NCI-H146 treated with DMSO at 0.1 percent for 48 hours (cell line): Measurements from ENCODE around the gene MAP2K3.

Experiments used
- DNase-seq: peaks from one replicate; lab custom pipeline; 2025; ENCODE audit not compliant: unreplicated experiment; lab: John Stamatoyannopoulos, UW

Gene MAP2K3

GRCh38 chr17:21284319-21285163 is at the start of gene MAP2K3:
Gene MAP2K3, plus strand, starts transcription at chr17:21284711. Its CDS starts 210 bp downstream, at chr17:21284921.
- peak; percentile 98 for DNase-seq

DNA sequence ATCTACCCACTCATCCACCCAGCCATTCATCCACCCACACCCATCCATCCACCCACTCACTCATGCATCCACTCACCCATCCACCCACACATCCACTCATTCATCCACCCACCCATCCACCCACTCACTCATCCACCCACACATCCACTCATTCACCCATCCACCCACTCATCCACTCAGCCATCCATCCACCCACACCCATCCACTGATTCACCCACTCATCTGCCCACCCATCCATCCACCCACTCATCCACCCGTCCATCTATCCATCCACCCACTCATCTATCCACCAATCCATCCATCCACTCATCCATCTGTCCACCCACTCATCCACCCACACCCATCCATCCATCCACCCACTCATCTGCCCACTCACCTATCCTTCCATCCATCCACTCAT is 48.6 kb upstream of the MAP2K3 start:
- DNase-seq = no peak

DNA sequence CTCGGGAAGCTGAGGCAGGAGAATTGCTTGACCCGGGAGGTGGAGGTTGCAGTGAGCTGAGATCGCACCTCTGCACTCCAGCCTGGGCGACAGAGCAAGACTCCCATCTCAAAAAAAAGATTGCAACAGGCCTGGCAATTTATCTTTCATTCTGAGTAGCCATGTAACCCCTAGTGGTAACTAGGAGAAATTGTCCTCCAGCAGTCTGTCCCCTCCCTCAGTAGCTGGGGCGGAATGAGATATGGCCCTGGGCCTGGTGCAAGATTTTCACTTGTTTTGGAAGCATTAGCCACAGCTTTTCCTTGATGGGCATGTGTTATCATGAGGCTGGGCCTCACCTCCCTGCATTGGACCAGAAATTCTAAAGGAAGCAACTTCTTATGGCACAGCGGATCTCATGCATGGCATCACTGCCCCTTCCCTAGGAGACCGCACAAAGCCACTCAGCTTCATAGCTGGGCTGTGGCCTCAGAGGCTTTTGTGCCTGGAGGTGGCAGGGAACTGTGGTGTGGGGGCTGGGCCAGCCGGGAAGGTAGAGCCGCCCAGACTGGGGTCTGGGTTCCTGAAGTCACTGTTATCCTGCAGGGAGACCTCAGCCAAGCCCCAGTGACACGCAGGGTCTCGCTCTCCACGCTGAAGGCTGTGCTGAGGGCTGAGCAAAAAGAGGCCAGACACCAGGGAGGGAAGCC is 44.7 kb upstream of the MAP2K3 start:
- no peak for DNase-seq

DNA sequence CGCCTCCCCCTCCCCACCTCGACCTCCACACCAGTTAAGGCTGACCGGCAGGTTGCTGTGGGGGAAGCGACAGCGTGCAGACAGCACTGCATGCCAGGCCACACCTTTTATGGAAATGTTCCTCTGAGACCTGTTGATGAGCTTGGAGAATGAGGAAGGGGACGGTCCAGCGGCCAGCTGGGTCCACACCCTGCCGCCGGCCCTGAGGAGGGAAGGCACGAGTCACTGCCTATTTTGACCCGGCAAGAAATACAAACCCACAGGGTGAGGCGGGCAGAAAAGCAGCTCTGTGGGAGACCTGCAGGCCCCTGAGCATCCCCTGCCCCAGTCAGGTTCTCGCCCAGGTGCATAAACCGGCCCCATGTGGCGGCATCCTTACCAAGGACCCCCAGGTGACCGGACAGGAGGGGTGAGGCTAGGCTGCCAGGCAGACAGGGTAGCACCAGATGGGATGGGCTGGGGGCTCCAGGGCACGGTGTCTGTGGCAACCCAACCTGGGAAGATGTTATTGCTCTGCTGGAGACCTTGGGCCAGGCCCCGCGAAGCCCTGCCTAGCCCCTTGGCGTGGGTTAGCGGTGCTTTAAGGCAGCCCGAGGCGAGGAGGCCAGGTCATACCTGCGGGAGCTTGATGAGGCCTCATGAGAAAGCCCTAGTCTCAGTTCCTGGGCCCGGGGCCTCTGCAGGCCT is 44.0 kb upstream of the MAP2K3 start:
- no peak for DNase-seq

DNA sequence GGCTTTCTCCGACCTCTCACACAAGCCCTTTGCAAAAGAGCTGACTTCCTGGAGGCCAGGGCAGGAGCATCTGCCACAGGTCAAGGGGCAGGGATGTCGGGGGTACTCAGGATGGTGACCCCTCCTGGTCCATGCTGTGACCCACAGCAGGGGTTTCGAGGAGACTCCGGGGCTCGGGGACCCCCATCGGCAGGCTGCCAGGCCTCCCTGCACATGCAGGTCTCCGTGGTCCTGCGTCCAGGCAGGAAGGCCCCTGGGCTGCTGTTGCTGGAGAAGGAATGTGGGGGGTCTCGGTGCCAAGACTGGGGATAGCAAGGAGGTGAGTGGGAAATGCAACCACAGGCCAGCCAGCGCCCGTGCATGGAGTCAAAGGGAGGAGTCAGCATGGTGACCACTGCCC is 42.9 kb upstream of the MAP2K3 start:
- DNase-seq = no peak

GRCh38 chr17:21242026-21242697 is 42.3 kb upstream of the MAP2K3 start:
- no peak for DNase-seq

DNA sequence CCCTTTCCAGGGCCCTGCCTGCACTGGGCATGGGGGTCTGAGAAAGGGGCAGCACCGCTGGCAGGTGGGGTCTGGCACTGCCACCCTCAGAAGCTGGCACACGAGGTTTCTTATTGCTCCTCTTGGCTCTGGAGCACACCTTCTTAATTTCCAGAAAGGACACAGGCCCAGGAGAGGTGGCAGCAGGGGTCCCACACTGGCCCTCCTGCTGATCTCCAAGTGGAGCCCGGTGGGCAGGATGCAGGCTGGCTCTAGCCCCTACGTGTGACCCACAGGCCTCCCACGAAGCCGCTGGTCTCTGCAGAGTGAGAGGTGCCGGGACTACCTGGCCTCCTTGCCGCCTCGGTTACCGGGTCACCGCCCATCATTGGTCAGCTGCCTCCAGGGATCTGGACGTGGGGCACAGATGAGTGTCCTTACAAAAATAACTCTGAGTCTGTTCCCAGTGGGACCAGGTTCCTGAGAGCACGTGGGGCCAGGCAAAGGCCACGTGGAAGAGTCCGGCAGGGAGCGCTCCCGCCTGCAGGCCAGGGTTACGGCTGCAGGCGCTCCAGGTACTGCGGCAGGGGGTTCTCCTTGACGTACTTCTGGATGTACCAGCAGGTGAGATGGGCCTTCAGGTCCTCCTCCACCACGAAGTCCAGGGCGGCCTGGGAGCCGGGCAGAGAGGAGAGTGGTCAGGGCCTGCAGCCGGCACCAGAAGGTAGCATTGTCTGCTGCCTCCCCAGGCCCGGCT is 41.6 kb upstream of the MAP2K3 start:
- DNase-seq = no peak

- DNase-seq = no peak
Observed at GRCh38 chr17:21243516-21244303, 40.8 kb upstream of the MAP2K3 start.

GRCh38 chr17:21245639-21246084 is 38.8 kb upstream of the MAP2K3 start:
- DNase-seq = no peak

DNA sequence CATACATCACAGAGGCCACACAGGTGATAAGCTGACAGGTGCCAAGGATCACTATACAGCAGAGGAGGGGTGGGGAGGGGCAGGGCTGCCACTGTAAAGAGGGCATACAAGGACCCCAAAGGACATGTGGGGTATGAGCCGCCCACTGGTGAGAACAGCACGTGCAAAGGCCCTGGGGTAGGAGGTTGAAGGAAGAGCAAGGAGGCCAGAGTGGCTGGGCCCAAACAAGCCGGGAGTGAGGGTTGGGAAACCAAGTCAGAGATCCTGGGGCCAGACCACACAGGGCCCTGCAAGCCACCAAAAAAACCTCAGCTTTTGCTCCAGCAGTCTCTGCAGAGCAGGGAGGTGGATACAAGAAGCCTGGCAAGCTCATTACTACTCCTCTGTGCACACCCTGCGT is 37.8 kb upstream of the MAP2K3 start:
- no peak for DNase-seq

DNA sequence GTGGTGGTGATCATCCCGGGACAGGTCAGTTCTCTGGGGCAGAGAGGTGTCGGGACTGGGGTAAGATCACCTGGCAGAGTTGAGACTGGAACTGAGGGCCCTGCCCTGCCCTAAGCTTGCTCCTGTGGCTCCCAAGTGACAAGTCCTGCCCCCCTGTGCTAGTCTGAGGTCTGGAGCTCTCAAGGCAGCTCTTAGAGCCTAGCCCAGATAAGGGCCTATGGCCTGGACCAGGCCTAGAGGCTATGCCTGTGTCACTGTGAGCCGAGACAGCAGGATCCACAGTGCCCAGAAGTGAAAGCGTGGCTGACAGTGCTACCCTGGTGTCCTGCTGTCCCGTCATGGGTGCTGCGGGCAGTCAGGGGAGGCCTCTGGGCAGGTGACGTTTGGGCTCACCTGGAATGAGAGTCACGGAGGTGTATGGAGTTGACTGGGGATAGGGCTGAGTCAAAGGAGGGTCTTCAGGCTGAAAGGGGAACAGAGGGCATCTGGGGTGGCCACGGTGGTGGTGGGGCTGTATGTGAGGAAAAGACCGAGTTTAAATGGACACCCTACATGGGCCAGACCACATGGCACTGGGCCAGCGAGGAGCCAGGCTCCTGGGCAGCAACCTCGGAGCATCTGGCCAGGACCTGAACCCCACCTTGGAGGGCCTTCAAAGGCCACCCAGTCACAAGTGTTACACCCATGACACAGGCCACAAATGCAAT is 36.8 kb upstream of the MAP2K3 start:
- DNase-seq = no peak

DNA sequence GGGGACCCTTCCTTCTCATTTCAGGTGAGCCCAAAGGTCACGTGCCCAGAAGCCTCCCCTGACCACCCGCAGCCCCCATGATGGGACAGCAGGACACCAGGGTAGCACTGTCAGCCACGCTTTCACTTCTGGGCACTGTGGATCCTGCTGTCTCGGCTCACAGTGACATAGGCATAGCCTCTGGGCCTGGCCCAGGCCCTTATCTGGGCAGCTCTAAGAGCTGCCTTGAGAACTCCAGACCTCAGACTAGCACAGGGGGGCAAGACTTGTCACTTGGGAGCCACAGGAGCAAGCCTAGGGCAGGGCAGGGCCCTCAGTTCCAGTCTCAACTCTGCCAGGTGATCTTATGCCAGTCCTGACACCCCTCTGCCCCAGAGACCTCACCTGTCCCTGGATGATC is 36.0 kb upstream of the MAP2K3 start:
- no peak for DNase-seq

DNA sequence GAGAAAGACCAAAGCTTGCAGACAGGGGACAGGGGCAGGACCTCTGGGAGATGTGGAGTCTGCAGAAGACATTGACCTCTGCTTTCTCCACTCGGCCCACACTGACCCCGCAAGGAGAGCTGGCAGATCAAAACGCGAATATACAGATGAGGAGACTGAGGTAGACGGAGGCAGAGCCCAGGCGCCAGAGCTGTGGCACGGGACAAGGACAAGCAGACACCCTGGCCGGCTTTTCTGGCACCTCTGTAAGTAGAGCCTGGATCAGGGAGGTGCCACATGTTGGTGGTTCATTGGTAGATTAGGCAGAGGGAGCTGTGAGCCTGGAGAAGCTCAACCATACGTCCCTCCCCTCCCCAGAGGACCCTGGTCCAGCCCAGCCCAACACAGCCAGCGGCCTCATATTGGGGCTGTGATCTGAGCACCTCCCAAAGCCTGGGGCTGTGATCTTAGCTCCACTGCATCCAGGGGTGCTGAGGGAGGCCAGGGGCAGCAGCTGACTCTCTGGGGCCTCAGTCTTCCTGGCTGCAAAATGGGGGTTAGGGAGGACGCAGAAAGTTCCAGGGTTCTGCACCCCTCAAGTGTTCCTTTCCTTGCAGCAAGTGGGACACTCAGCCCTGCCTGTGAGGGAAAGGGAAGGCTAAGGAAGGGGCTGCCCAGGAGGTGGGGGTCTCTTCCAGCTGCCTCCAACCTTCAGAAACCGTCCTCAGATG is 35.3 kb upstream of the MAP2K3 start:
- no peak for DNase-seq

DNA sequence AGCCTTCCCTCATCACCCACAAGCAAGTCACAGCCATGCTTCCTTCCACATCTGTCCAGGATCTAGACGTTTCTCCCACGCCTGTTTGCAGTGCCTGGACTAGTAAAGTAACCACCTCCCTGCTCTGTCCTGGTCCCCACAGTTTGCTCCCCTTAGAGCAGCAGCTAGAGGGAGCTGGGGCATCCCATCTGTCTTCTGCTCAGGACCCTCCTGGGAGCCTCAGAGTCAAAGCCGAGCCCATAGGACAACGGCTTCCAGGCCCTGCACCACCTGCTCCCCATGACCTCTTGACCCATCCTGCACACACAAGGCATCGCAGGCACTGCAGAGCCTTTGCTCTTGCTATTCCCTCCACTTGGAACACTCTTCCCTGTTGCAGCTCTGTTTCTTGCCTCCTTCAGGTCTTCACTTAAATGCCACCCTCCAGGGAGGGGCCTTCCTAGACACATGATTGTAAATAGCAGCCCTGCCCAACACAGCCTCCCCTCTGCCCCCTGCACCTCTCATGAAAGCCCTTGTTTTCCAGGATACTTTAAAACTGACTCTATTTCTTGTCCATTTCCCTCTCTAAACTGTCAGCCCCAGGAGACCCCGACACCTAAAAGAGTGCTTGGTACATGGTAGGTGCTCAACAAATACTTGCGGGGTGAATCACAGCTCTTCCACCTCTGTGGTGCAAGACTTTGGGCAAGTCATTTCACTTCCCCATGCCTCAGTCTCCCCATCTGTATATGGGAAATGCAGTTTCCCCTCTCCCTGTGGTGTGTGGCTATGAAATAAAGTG is 34.4 kb upstream of the MAP2K3 start:
- no peak for DNase-seq

- no peak for DNase-seq
Observed at GRCh38 chr17:21250854-21251253, 33.7 kb upstream of the MAP2K3 start.

DNA sequence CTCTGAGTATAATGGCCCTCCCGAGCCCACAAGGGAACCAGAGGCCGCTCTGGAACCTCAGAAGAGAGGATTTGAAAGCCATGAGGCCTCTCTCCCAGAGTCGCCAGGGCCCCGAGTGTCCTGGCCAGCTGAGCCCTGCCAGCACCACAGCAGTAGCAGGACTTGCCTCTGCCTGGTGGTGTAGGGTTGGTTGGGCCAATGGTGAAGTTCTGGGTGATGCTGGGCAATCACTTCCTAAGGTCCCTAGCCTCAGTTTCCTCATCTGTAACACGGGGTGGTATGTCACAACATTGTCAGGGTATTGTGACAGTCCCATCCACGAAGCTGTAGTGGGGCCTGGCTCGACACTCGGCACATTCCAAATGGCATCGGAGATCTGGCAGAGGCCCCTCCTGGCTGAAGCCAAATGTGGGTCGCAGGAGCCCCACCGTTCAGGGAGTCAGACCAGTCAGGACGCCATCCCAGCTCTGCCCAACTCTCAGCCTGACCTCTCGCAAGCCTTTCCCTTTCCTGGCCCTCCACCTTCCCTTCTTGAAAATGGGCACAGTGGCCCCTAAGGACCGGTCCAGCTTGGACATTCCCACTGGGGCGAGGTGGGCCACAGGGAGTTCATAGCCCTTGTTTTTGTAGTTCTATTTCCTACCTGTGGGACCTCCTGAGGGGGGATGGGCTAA is 33.0 kb upstream of the MAP2K3 start:
- no peak for DNase-seq

GRCh38 chr17:21252289-21252795 is 32.2 kb upstream of the MAP2K3 start:
- DNase-seq = no peak
